HEK293T (cell line): ENCODE results near the gene CHRNB4.

Experiments
- BHLHE40 ChIP-seq: fragments of 450-650 bp; IDR thresholded peaks from 2 replicates; pipeline ENCODE4 v1.6.1; 2016; ENCODE audit warnings: mild to moderate bottlenecking, moderate library complexity, borderline replicate concordance
- FOXA1 ChIP-seq: fragments of 450-650 bp; IDR thresholded peaks from 2 replicates; pipeline ENCODE4 v1.6.1; 2016; ENCODE audit warnings: mild to moderate bottlenecking
- L3MBTL2 ChIP-seq: fragments of 450-650 bp; conservative IDR thresholded peaks from 2 replicates; pipeline ENCODE4 v1.6.1; 2016; ENCODE audit warnings: mild to moderate bottlenecking
- SP1 ChIP-seq: fragments of 450-650 bp; IDR thresholded peaks from 2 replicates; pipeline ENCODE4 v1.6.1; 2017

DNA sequence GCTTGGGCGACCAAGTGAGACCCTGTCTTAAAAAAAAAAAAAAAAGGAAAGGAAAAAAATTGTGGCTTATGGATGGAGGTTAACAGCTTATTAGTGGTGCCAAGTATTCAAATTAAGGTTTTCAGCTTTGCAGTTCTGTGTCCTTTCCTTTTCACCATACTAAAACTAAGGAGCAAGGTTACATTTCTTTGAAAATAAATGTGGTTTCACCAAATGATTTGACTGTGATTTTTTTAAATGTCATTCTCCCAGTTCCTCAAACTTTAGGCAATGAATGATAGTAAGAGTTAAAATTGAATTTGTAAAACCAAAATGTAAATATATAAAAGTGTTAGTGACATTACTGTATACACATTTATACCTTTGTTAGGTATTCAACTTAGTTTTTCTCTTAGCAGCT, 66.1 kb downstream of the CHRNB4 start:
- TF ChIP-seq L3MBTL2 = no peak
- no peak for TF ChIP-seq SP1
- TF ChIP-seq BHLHE40 = no peak
- no peak for TF ChIP-seq FOXA1
